HCT116 (cell line): ENCODE measurements around the gene TMEM141. TPM values are rescaled to one million over a fixed set of nuclear protein-coding genes. Genes with fewer than 3 reads are reported as not detected.

ENCODE experiments used
- ATAC-seq: fragments of 200-7000 bp; cut with Tn5 transposase; 2 replicates; pipeline ENCODE4 v1.9.1; 2020; ENCODE audit warnings: mild to moderate bottlenecking, moderate library complexity
- BruUV-seq: library from RNA; stranded (reverse); fragments of 400-500 nt; replicated peaks from 2 replicates; lab custom pipeline; 2021; lab: Mats Ljungman, UMichigan
- CTCF ChIA-PET: fragments of 300-600 bp; sonication (Branson Sonifier 250); formaldehyde crosslinking; loops from one replicate; lab custom pipeline; 2021; ENCODE audit warnings: antibody characterized with exemption; lab: Charles Lee
- POLR2A ChIA-PET: fragments of 300-600, 350-600 bp; sonication (Branson Sonifier 250); formaldehyde crosslinking; loops from one replicate; lab custom pipeline; 2021; ENCODE audit warnings: antibody characterized with exemption; lab: Charles Lee
- RAD21 ChIA-PET, 2 experiments: fragments of 300-600 bp; sonication (Branson Sonifier 250); formaldehyde crosslinking; loops; one replicate each; lab custom pipeline; 2023; ENCODE audit warnings: low total read pairs in 2 of 2; ENCODE audit not compliant: uncharacterized antibody in 2 of 2, unreplicated experiment in 2 of 2, low non-redundant PET in 1 of 2; lab: Charles Lee
- DNase-seq: peaks from one replicate; pipeline ENCODE4 v3.0.0-alpha.2; 2010; ENCODE audit warnings: low read depth, low spot score
- H2AFZ ChIP-seq: fragments of 200-600 bp; shearing (Covaris generic), sonication (generic); 2 replicates; pipeline ENCODE4 v1.6.1; 2017; ENCODE audit warnings: low read depth, mixed run types, mixed read lengths, antibody characterized with exemption, low read length; ENCODE audit not compliant: poor library complexity, severe bottlenecking
- H3K27ac ChIP-seq: 2 replicates; pipeline ENCODE4 v1.5.1; 2012; ENCODE audit warnings: low read depth, low read length
- H3K27me3 ChIP-seq: fragments of 200-600 bp; sonication (generic); 2 replicates; pipeline ENCODE4 v1.6.1; 2016; ENCODE audit warnings: mixed run types, low read length, mixed read lengths; ENCODE audit not compliant: insufficient read depth
- H3K36me3 ChIP-seq, 2 experiments: fragments of 200-500 bp in 1 of 2; fragments of 200-600 bp in 1 of 2; sonication (Bioruptor generic) in 1 of 2; sonication (generic) in 1 of 2; 2 replicates each; pipeline versions ENCODE4 v1.5.1 to v1.6.1; 2014 to 2016; ENCODE audit warnings: low read length in 2 of 2, inconsistent platforms in 1 of 2, mixed read lengths in 1 of 2, mixed run types in 1 of 2; ENCODE audit not compliant: insufficient read depth in 2 of 2, control insufficient read depth in 1 of 2
- H3K4me1 ChIP-seq, 2 experiments: fragments of 200-600 bp in 1 of 2; sonication (generic) in 1 of 2; 2 replicates each; pipeline versions ENCODE4 v1.5.1 to v1.6.1; 2012 to 2017; ENCODE audit warnings: low read length in 2 of 2, inconsistent platforms in 1 of 2, mild to moderate bottlenecking in 1 of 2, mixed read lengths in 1 of 2, mixed run types in 1 of 2, moderate library complexity in 1 of 2; ENCODE audit not compliant: insufficient read depth in 2 of 2, control insufficient read depth in 1 of 2
- H3K4me2 ChIP-seq: fragments of 200-600 bp; sonication (generic); 2 replicates; pipeline ENCODE4 v1.6.1; 2017; ENCODE audit warnings: mixed run types, low read length, mixed read lengths
- H3K4me3 ChIP-seq, 2 experiments: fragments of 200-600 bp in 1 of 2; sonication (generic) in 1 of 2; replicated peaks in 1 of 2; 2 replicates each; pipeline ENCODE4 v1.5.1; 2011 to 2016; ENCODE audit warnings: low read length in 2 of 2, control low read depth in 1 of 2, low read depth in 1 of 2, mild to moderate bottlenecking in 1 of 2, mixed read lengths in 1 of 2, mixed run types in 1 of 2
- H3K79me2 ChIP-seq: fragments of 200-600 bp; sonication (generic); 2 replicates; pipeline ENCODE4 v1.6.1; 2017; ENCODE audit warnings: mild to moderate bottlenecking, mixed run types, low read length, moderate library complexity, mixed read lengths; ENCODE audit not compliant: insufficient read depth
- H3K9ac ChIP-seq: fragments of 200-600 bp; sonication (generic); 2 replicates; pipeline ENCODE4 v1.6.1; 2016; ENCODE audit warnings: low read length, mixed read lengths
- H3K9me2 ChIP-seq: fragments of 200-600 bp; sonication (generic), shearing (Covaris generic); 2 replicates; pipeline ENCODE4 v1.6.1; 2017; ENCODE audit warnings: mixed run types, mild to moderate bottlenecking, moderate library complexity; ENCODE audit not compliant: insufficient read depth
- H3K9me3 ChIP-seq, 2 experiments: fragments of 200-500 bp in 1 of 2; fragments of 200-600 bp in 1 of 2; sonication (Bioruptor generic) in 1 of 2; sonication (generic) in 1 of 2; 2 replicates each; pipeline ENCODE4 v1.6.1; 2014 to 2017; ENCODE audit warnings: low read length in 2 of 2, mixed read lengths in 2 of 2, inconsistent platforms in 1 of 2, low read depth in 1 of 2, mild to moderate bottlenecking in 1 of 2, mixed run types in 1 of 2, moderate library complexity in 1 of 2; ENCODE audit not compliant: control insufficient read depth in 1 of 2, insufficient read depth in 1 of 2
- H4K20me1 ChIP-seq: fragments of 200-600 bp; sonication (generic), shearing (Covaris generic); 2 replicates; pipeline ENCODE4 v1.6.1; 2017; ENCODE audit warnings: mixed run types, mild to moderate bottlenecking, moderate library complexity; ENCODE audit not compliant: insufficient read depth
- ATF3 ChIP-seq: IDR thresholded peaks from 2 replicates; pipeline ENCODE4 v1.6.1; 2012
- CEBPB ChIP-seq: IDR thresholded peaks from 2 replicates; pipeline ENCODE4 v1.6.1; 2012; ENCODE audit warnings: low read depth
- CTCF ChIP-seq, 3 experiments: fragments of 200-600 bp in 1 of 3; sonication (generic) in 1 of 3; IDR thresholded peaks in 2 of 3; conservative IDR thresholded peaks in 1 of 3; 2 replicates each; pipeline ENCODE4 v1.5.1; 2012 to 2017; ENCODE audit warnings: low read depth in 2 of 3, low read length in 2 of 3, antibody characterized with exemption in 1 of 3, borderline replicate concordance in 1 of 3, control low read depth in 1 of 3, mild to moderate bottlenecking in 1 of 3, mixed read lengths in 1 of 3, mixed run types in 1 of 3, moderate library complexity in 1 of 3; ENCODE audit not compliant: insufficient read depth in 1 of 3
- ELF1 ChIP-seq: IDR thresholded peaks from 2 replicates; pipeline ENCODE4 v1.6.1; 2012; ENCODE audit warnings: low read depth, borderline replicate concordance
- EZH2 ChIP-seq: fragments of 200-600 bp; sonication (generic); IDR thresholded peaks from 2 replicates; pipeline ENCODE4 v1.6.1; 2017; ENCODE audit warnings: antibody characterized with exemption, mixed run types
- EZH2phosphoT487 ChIP-seq: fragments of 200-600 bp; IDR thresholded peaks from 2 replicates; pipeline ENCODE4 v1.6.1; 2018; ENCODE audit warnings: antibody characterized with exemption, borderline replicate concordance
- MAX ChIP-seq: IDR thresholded peaks from 2 replicates; pipeline ENCODE4 v1.6.1; 2012
- POLR2A ChIP-seq: IDR thresholded peaks from 2 replicates; pipeline ENCODE4 v1.7.0; 2011; ENCODE audit warnings: borderline replicate concordance; ENCODE audit not compliant: insufficient read depth, insufficient read length; ENCODE audit errors: extremely low read depth
- RAD21 ChIP-seq: IDR thresholded peaks from 2 replicates; pipeline ENCODE4 v1.6.1; 2012; ENCODE audit warnings: low read depth, mild to moderate bottlenecking
- SIN3A ChIP-seq: IDR thresholded peaks from 2 replicates; pipeline ENCODE4 v1.6.1; 2012; ENCODE audit warnings: low read depth
- ZBTB33 ChIP-seq: IDR thresholded peaks from 2 replicates; pipeline ENCODE4 v1.6.1; 2011; ENCODE audit warnings: mild to moderate bottlenecking, low read length, moderate library complexity; ENCODE audit not compliant: insufficient replicate concordance; ENCODE audit errors: extremely low read depth
- ZNF274 ChIP-seq: fragments of 200-500 bp; sonication (Bioruptor generic); IDR thresholded peaks from 2 replicates; pipeline ENCODE4 v1.6.1; 2014; ENCODE audit warnings: mild to moderate bottlenecking, low read depth, low read length, inconsistent platforms
- intact Hi-C: fragments of 100-400 bp; cut with micrococcal nuclease; formaldehyde crosslinking; loops from 2 replicates; pipeline ENCODE4 v1.10.0; 2022
- total RNA-seq: library from RNA; stranded (reverse); gene quantifications from one replicate; pipeline ENCODE4 v1.2.1, GENCODE V29; 2021; ENCODE audit not compliant: unreplicated experiment
- TF ChIP-seq, protein P1 (sequence below): IDR thresholded peaks from 2 replicates; pipeline ENCODE4 v1.6.1; 2012; ENCODE audit warnings: low read depth

The TMEM141 gene
- total RNA-seq, 1 experiment from 2014 or later = 73.6 TPM

DNA sequence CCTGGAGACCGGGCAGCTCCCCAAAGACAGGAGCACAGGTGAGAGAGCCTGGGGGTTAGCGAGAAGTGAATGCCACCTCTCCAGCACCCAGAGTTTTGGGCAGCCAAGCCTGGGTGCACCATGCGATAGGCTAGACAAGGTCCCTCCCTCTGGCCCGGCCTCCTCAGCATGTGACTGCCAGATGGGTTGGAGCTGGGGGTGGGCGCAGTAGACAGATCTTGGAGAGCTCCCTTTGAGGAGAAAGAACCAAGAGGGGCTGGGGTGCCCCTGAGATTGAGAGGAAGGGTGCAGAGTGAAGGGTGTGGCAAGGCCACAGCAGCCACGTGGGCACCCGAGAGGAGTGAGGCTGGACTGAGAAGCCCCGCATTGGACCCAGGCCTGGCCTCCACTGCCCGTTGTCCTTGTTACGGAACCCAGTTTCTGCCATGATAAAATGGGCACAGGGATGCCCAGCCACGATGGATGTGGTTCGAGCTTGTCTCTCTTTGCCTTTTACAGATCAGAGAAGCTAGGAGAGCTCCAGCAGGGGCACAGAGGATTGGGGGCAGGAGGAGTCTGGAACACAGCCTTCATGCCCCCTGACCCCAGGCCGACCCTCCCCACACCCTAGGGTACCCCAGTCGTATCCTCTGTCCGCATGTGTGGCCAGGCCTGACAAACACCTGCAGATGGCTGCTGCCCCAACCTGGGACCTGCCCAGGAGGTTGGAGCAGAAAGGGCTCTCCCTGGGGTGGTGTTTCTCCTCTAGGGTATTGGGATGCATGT, 1.4 kb downstream of the TMEM141 start:
- no TSS peak for BruUV-seq
- Histone ChIP-seq H3K4me2 (peak overlapping the region; percentile 94), H4K20me1 (no peaks in the 10 kb centered on the region), H3K27me3 (no peaks in the 10 kb centered on the region), H3K27ac (peak overlapping the region; percentile 79), H3K4me1 (peaks cover 14 to 37% of the 10 kb centered on the region in 2 experiments; a peak in 3 of 4 replicates), H2AFZ (no peak overlapping the region), H3K4me3 (peak overlapping the region; percentile 83 to 84), H3K36me3 (no peaks in the 10 kb centered on the region; a peak in 1 of 4 replicates), H3K9me3 (no peaks in the 10 kb centered on the region), H3K79me2 (peaks cover 12% of the 10 kb centered on the region; the same call in 1 of the 2 replicates), H3K9ac (peak overlapping the region; percentile 98), H3K9me2 (no peaks in the 10 kb centered on the region)
- CTCF ChIA-PET = interaction anchor here (0.7 to 2.1 kb wide), 5 partner anchors 9 to 242 kb away, joined by 3 to 10 read pairs (median 5); no protein-coding TSS in a partner anchor
- RAD21 ChIA-PET = no interaction called here
- DNase-seq (no peak), ATAC-seq (no peak)
- intact Hi-C loops = no loop called here
- POLR2A ChIA-PET = no interaction called here
- no peak for TF ChIP-seq POLR2A
- TF ChIP-seq ZNF274 = no peak
- TF ChIP-seq ELF1 = no peak
- TF ChIP-seq, protein P1, sequence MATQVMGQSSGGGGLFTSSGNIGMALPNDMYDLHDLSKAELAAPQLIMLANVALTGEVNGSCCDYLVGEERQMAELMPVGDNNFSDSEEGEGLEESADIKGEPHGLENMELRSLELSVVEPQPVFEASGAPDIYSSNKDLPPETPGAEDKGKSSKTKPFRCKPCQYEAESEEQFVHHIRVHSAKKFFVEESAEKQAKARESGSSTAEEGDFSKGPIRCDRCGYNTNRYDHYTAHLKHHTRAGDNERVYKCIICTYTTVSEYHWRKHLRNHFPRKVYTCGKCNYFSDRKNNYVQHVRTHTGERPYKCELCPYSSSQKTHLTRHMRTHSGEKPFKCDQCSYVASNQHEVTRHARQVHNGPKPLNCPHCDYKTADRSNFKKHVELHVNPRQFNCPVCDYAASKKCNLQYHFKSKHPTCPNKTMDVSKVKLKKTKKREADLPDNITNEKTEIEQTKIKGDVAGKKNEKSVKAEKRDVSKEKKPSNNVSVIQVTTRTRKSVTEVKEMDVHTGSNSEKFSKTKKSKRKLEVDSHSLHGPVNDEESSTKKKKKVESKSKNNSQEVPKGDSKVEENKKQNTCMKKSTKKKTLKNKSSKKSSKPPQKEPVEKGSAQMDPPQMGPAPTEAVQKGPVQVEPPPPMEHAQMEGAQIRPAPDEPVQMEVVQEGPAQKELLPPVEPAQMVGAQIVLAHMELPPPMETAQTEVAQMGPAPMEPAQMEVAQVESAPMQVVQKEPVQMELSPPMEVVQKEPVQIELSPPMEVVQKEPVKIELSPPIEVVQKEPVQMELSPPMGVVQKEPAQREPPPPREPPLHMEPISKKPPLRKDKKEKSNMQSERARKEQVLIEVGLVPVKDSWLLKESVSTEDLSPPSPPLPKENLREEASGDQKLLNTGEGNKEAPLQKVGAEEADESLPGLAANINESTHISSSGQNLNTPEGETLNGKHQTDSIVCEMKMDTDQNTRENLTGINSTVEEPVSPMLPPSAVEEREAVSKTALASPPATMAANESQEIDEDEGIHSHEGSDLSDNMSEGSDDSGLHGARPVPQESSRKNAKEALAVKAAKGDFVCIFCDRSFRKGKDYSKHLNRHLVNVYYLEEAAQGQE = no peak
- TF ChIP-seq EZH2 = no peak
- TF ChIP-seq RAD21 = no peak
- TF ChIP-seq ZBTB33 = no peak
- no peak for TF ChIP-seq SIN3A
- TF ChIP-seq EZH2phosphoT487 = no peak
- TF ChIP-seq CEBPB = no peak
- no peak for TF ChIP-seq CTCF (IDR thresholded peaks at IDR 0.05 in 2 of 3, conservative IDR thresholded peaks at IDR 0.05 in 1 of 3; ENCODE audit: borderline replicate concordance in 1 of 3, insufficient read depth in 1 of 3, low read depth in 2 of 3, low read length in 2 of 3)
- TF ChIP-seq MAX = no peak
- no peak for TF ChIP-seq ATF3
